ENCODE results near the gene CRYAB. TPM values are rescaled to one million over a fixed set of nuclear protein-coding genes. Genes with fewer than 3 reads are reported as not detected.

CRYAB gene
- total RNA-seq, 4 donors from 2014 or later: 763 to 2,291 (median 1,427) TPM

- peak overlapping the region; percentile 91 to 97 (median 97) for H3K27ac ChIP-seq
- intact Hi-C loops (cut with DNase I; ENCODE audit: low total_unique reads) (loop anchor here (2.0 to 5.0 kb wide), 2 partner anchors 32 to 179 kb away; partner anchors contain the start of genes CFAP68 and FDXACB1), in situ Hi-C loops (cut with MboI; ENCODE audit: low sequenced_read_pairs in 4 of 4) (loop anchor here in 1 of 4 donors (5.0 kb wide), 1 partner anchor 34 kb away; the partner anchor contains the start of genes CFAP68 and FDXACB1)
- peak overlapping the region; percentile 70 to 79 (median 74) for H3K4me3 ChIP-seq
- H3K4me1 ChIP-seq: peaks cover 22 to 45% of the 10 kb centered on the region in 2 donors
- no peaks in the 10 kb centered on the region for H3K27me3 ChIP-seq
- H3K9me3 ChIP-seq: no peaks in the 10 kb centered on the region
- peaks cover 0 to 24% of the 10 kb centered on the region in 2 donors for H3K36me3 ChIP-seq
- no peak for DNase-seq
- TF ChIP-seq POLR2A (IDR thresholded peaks at IDR 0.05): peak in 1 of 2 donors; percentile 27
- TF ChIP-seq CTCF (IDR thresholded peaks at IDR 0.05 in 4 of 5, conservative IDR thresholded peaks at IDR 0.05 in 1 of 5): no peak
- ATAC-seq: peak; percentile 10 to 12
Measured at GRCh38 chr11:111910676-111911562, 651 bp downstream of the CRYAB start.

GRCh38 chr11:111909378-111909777 is 2.2 kb downstream of the CRYAB start:
- TF ChIP-seq CTCF (IDR thresholded peaks at IDR 0.05 in 4 of 5, conservative IDR thresholded peaks at IDR 0.05 in 1 of 5) (no peak), POLR2A (IDR thresholded peaks at IDR 0.05) (peak in 1 of 2 donors; percentile 6)
- ATAC-seq: no peak
- no peak for DNase-seq
- Histone ChIP-seq H3K27ac (peak overlapping the region; percentile 91 to 97 (median 97)), H3K4me1 (peaks cover 18 to 41% of the 10 kb centered on the region in 2 donors), H3K27me3 (no peaks in the 10 kb centered on the region), H3K4me3 (peak overlapping the region; percentile 70 to 79 (median 74)), H3K36me3 (peaks cover 0 to 24% of the 10 kb centered on the region in 2 donors), H3K9me3 (no peaks in the 10 kb centered on the region)
- intact Hi-C loops (cut with DNase I; ENCODE audit: low total_unique reads): no loop called here
- in situ Hi-C loops (cut with MboI; ENCODE audit: low sequenced_read_pairs in 4 of 4): no loop called here

GRCh38 chr11:111908639-111909305 is 2.8 kb downstream of the CRYAB start:
- peaks cover 0 to 24% of the 10 kb centered on the region in 2 donors for H3K36me3 ChIP-seq
- TF ChIP-seq CTCF (IDR thresholded peaks at IDR 0.05 in 4 of 5, conservative IDR thresholded peaks at IDR 0.05 in 1 of 5) (no peak), POLR2A (IDR thresholded peaks at IDR 0.05) (no peak)
- H3K27ac ChIP-seq: peak overlapping the region; percentile 91 to 97 (median 97)
- DNase-seq (no peak), ATAC-seq (no peak)
- H3K4me1 ChIP-seq: peaks cover 11 to 35% of the 10 kb centered on the region in 2 donors
- intact Hi-C loops (cut with DNase I; ENCODE audit: low total_unique reads) (no loop called here), in situ Hi-C loops (cut with MboI; ENCODE audit: low sequenced_read_pairs in 4 of 4) (no loop called here)
- no peaks in the 10 kb centered on the region for H3K9me3 ChIP-seq
- H3K27me3 ChIP-seq: no peaks in the 10 kb centered on the region
- peak overlapping the region in 3 of 4 donors; percentile 74 to 79 (median 75) for H3K4me3 ChIP-seq

GRCh38 chr11:111906680-111907079 is 4.9 kb downstream of the CRYAB start:
- in situ Hi-C loops (cut with MboI; ENCODE audit: low sequenced_read_pairs in 4 of 4) (no loop called here), intact Hi-C loops (cut with DNase I; ENCODE audit: low total_unique reads) (no loop called here)
- H3K36me3 ChIP-seq: peaks cover 0 to 24% of the 10 kb centered on the region in 2 donors
- H3K27ac ChIP-seq: peak overlapping the region; percentile 91 to 97 (median 97)
- H3K9me3 ChIP-seq: no peaks in the 10 kb centered on the region
- no peak overlapping the region for H3K4me3 ChIP-seq
- DNase-seq (peak in 1 of 2 donors; percentile 27), ATAC-seq (peak; percentile 60 to 70)
- no peak for TF ChIP-seq CTCF (IDR thresholded peaks at IDR 0.05 in 4 of 5, conservative IDR thresholded peaks at IDR 0.05 in 1 of 5)
- no peak for TF ChIP-seq POLR2A (IDR thresholded peaks at IDR 0.05)
- H3K27me3 ChIP-seq: no peaks in the 10 kb centered on the region
- peaks cover 0 to 29% of the 10 kb centered on the region in 2 donors for H3K4me1 ChIP-seq

All from gastrocnemius medialis (tissue), 4 donors.